ENCODE results near the gene NEO1.

NEO1 gene

GRCh38 chr15:73352082-73352481 is 299.8 kb downstream of the NEO1 start:
- no peak for DNase-seq (ENCODE audit: low spot score)
- no peak for TF ChIP-seq CTCF (IDR thresholded peaks at IDR 0.05; ENCODE audit: extremely low read depth, insufficient read depth, missing control alignments)
- in situ Hi-C loops (cut with MboI; ENCODE audit: low pct_unique_long_range_greater_than_20kb, low sequenced_read_pairs, unreplicated experiment), result no loop called here

- no peak for DNase-seq (ENCODE audit: low spot score)
- no peak for TF ChIP-seq CTCF (IDR thresholded peaks at IDR 0.05; ENCODE audit: extremely low read depth, insufficient read depth, missing control alignments)
- in situ Hi-C loops (cut with MboI; ENCODE audit: low pct_unique_long_range_greater_than_20kb, low sequenced_read_pairs, unreplicated experiment), result no loop called here
These were observed 301.5 kb downstream of the NEO1 start for GRCh38 chr15:73353734-73354133.

DNA sequence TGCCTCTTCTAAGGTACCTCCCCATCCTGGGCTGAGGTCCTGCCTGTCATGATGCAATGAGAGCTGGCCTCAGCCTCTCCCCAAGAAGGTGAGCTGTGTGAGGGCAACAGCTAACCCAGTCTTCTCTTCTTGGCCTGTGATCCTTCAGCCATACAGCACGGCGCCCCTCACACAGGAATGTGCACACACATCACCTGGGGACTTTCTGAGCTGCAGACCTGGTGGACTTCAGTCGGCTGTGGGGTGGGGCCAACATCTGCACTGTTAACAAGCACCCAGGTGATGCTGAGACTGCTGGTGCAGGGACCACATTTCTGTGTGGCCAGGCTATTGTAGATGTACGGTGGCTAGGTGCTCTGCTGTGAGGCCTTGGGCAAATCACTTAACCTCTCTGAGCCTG is 302.0 kb downstream of the NEO1 start:
- in situ Hi-C loops (cut with MboI; ENCODE audit: low pct_unique_long_range_greater_than_20kb, low sequenced_read_pairs, unreplicated experiment), result no loop called here
- DNase-seq (ENCODE audit: low spot score), result no peak
- TF ChIP-seq CTCF (IDR thresholded peaks at IDR 0.05; ENCODE audit: extremely low read depth, insufficient read depth, missing control alignments), result no peak
